SK-N-SH (cell line): ENCODE measurements around the gene ASIC3. TPM values are rescaled to one million over a fixed set of nuclear protein-coding genes. Genes with fewer than 3 reads are reported as not detected.

ENCODE experiments used
- CTCF ChIA-PET: fragments of 300-600, 350-600 bp; formaldehyde crosslinking; extraction: SDS; loops from one replicate; lab custom pipeline; 2021; lab: Yijun Ruan, JAX
- POLR2A ChIA-PET: fragments of 350-600 bp; sonication (Branson Sonifier 250); formaldehyde crosslinking; extraction: SDS; loops from one replicate; lab custom pipeline; 2020; ENCODE audit warnings: antibody characterized with exemption, inconsistent platforms; lab: Yijun Ruan, JAX
- DNase-seq: peaks from one replicate; pipeline ENCODE4 v3.0.0; 2012
- H2AFZ ChIP-seq: fragments of 200-600 bp; sonication (generic); 2 replicates; pipeline ENCODE4 v1.8.1; 2016; ENCODE audit warnings: antibody characterized with exemption, mild to moderate bottlenecking, low read depth
- H3F3A ChIP-seq: fragments of 200-600 bp; sonication (generic); replicated peaks from 2 replicates; pipeline ENCODE3; 2016; ENCODE audit warnings: antibody characterized with exemption, mild to moderate bottlenecking; ENCODE audit not compliant: insufficient read depth
- H3K27ac ChIP-seq, 2 experiments: fragments of 200-500 bp in 1 of 2; fragments of 200-600 bp in 1 of 2; sonication (Bioruptor generic) in 1 of 2; sonication (generic), shearing (Covaris generic) in 1 of 2; 2 replicates each; pipeline versions ENCODE4 v1.5.1 to v1.6.1; 2014 to 2016; ENCODE audit warnings: low read depth in 2 of 2, inconsistent platforms in 1 of 2, low read length in 1 of 2, mild to moderate bottlenecking in 1 of 2, mixed read lengths in 1 of 2
- H3K27me3 ChIP-seq: fragments of 200-600 bp; sonication (generic), shearing (Covaris generic); 2 replicates; pipeline ENCODE4 v1.6.1; 2016; ENCODE audit warnings: mixed run types; ENCODE audit not compliant: insufficient read depth
- H3K36me3 ChIP-seq, 2 experiments: fragments of 200-500 bp in 1 of 2; fragments of 200-600 bp in 1 of 2; sonication (Bioruptor generic) in 1 of 2; sonication (generic) in 1 of 2; replicated peaks in 1 of 2; 2 replicates each; pipeline versions ENCODE3 to v1.5.1; 2014 to 2016; ENCODE audit warnings: low read length in 1 of 2, mild to moderate bottlenecking in 1 of 2; ENCODE audit not compliant: insufficient read depth in 2 of 2, control insufficient read depth in 1 of 2
- H3K4me1 ChIP-seq, 2 experiments: fragments of 200-500 bp in 1 of 2; fragments of 200-600 bp in 1 of 2; sonication (Bioruptor generic) in 1 of 2; sonication (generic), shearing (Covaris generic) in 1 of 2; 2 replicates each; pipeline versions ENCODE4 v1.5.1 to v1.6.1; 2014 to 2016; ENCODE audit warnings: low read depth in 1 of 2, low read length in 1 of 2, mixed run types in 1 of 2; ENCODE audit not compliant: insufficient read depth in 2 of 2, control insufficient read depth in 1 of 2
- H3K4me2 ChIP-seq: fragments of 200-600 bp; sonication (generic), shearing (Covaris generic); 2 replicates; pipeline ENCODE4 v1.6.1; 2017; ENCODE audit warnings: mixed run types
- H3K4me3 ChIP-seq, 2 experiments: fragments of 200-500 bp in 1 of 2; fragments of 200-600 bp in 1 of 2; sonication (Bioruptor generic) in 1 of 2; sonication (generic), shearing (Covaris generic) in 1 of 2; 2 replicates each; pipeline versions ENCODE4 v1.5.1 to v1.8.1; 2014 to 2016; ENCODE audit warnings: low read depth in 2 of 2, inconsistent platforms in 1 of 2, low read length in 1 of 2, mild to moderate bottlenecking in 1 of 2, mixed read lengths in 1 of 2, moderate library complexity in 1 of 2
- H3K79me2 ChIP-seq: fragments of 200-600 bp; sonication (generic); 2 replicates; pipeline ENCODE4 v1.8.1; 2017; ENCODE audit warnings: mild to moderate bottlenecking; ENCODE audit not compliant: insufficient read depth
- H3K9ac ChIP-seq: fragments of 200-600 bp; sonication (generic); 2 replicates; pipeline ENCODE4 v1.6.1; 2017; ENCODE audit warnings: mixed run types
- H3K9me2 ChIP-seq: fragments of 200-600 bp; sonication (generic); 2 replicates; pipeline ENCODE4 v1.6.1; 2017; ENCODE audit warnings: mixed run types
- H3K9me3 ChIP-seq: fragments of 200-600 bp; sonication (generic); 2 replicates; pipeline ENCODE4 v1.6.1; 2017; ENCODE audit warnings: mixed run types, mild to moderate bottlenecking, moderate library complexity
- H4K20me1 ChIP-seq: fragments of 200-600 bp; sonication (generic); 2 replicates; pipeline ENCODE4 v1.6.1; 2017; ENCODE audit warnings: mild to moderate bottlenecking, mixed run types; ENCODE audit not compliant: insufficient read depth
- CHD2 ChIP-seq: fragments of 150-350 bp; IDR thresholded peaks from 2 replicates; pipeline ENCODE4 v1.6.1; 2018; ENCODE audit warnings: low read length; ENCODE audit not compliant: partially characterized antibody
- EZH2phosphoT487 ChIP-seq: fragments of 200-600 bp; sonication (generic); IDR thresholded peaks from 2 replicates; pipeline ENCODE4 v1.6.1; 2017; ENCODE audit warnings: low read depth, mixed run types, mild to moderate bottlenecking, antibody characterized with exemption, moderate library complexity, borderline replicate concordance
- FOSL2 ChIP-seq: IDR thresholded peaks from 2 replicates; pipeline ENCODE4 v1.4.0; 2012; ENCODE audit warnings: low read depth, mild to moderate bottlenecking, moderate library complexity, borderline replicate concordance
- GABPA ChIP-seq: IDR thresholded peaks from 2 replicates; pipeline ENCODE4 v1.4.0; 2012; ENCODE audit warnings: low read depth, mild to moderate bottlenecking
- GATA2 ChIP-seq: sonication (generic); formaldehyde crosslinking; IDR thresholded peaks from 2 replicates; pipeline ENCODE4 v1.5.0; 2020; ENCODE audit warnings: mild to moderate bottlenecking, missing genetic modification reagents
- RXRA ChIP-seq: IDR thresholded peaks from 2 replicates; pipeline ENCODE4 v1.4.0; 2012; ENCODE audit warnings: low read depth, mild to moderate bottlenecking, borderline replicate concordance
- TAF1 ChIP-seq: IDR thresholded peaks from 2 replicates; pipeline ENCODE4 v1.6.1; 2012; ENCODE audit warnings: low read depth, mild to moderate bottlenecking, low read length, moderate library complexity, borderline replicate concordance
- YY1 ChIP-seq: IDR thresholded peaks from 2 replicates; pipeline ENCODE4 v1.4.0; 2012; ENCODE audit warnings: low read depth, mild to moderate bottlenecking
- WGBS: methylation state at CpG from one replicate; pipeline ENCODE4 v1.1.6; 2017; ENCODE audit warnings: low lambda C conversion rate; 5-methylcytosine and 5-hydroxymethylcytosine counted together
- polyA plus RNA-seq, 3 experiments: library from polyadenylated mRNA; depleted of rRNA; stranded (reverse); fragments of >200 nt; gene quantifications; 2 replicates each; pipeline ENCODE4 v1.2.3, GENCODE V29; 2012
- TF ChIP-seq, protein P1 (sequence below): IDR thresholded peaks from 2 replicates; pipeline ENCODE4 v1.6.1; 2012; ENCODE audit warnings: mild to moderate bottlenecking, low read depth, low read length, moderate library complexity
- TF ChIP-seq, protein P2 (sequence below): IDR thresholded peaks from 2 replicates; pipeline ENCODE4 v1.4.0; 2012; ENCODE audit warnings: low read depth, borderline replicate concordance
- TF ChIP-seq, protein P3 (sequence below): IDR thresholded peaks from 2 replicates; pipeline ENCODE4; 2012

ASIC3 gene
- polyA plus RNA-seq, 1 of the 3 experiments (the other 2 are of a cell fraction): 4.5 TPM

DNA sequence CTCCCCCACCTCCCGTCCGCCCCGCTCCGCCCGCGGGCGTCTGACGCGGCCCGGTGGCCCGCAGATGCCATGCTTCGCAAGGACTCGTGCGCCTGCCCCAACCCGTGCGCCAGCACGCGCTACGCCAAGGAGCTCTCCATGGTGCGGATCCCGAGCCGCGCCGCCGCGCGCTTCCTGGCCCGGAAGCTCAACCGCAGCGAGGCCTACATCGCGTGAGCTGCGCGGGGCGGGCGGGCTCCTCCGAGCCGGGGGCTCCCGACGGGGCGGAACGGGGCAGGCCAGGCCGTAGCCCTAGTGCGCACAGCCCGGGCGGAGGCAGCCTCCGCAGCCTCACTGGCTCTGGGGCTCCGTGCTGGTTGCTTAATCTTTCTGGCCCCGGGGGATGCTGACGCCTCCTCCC, 2.8 kb downstream of the ASIC3 start:
- no peak for DNase-seq
- Histone ChIP-seq H2AFZ (no peak overlapping the region), H3K27ac (no peak overlapping the region), H3K4me1 (peaks cover 13 to 34% of the 10 kb centered on the region in 2 experiments)
- ChIA-PET POLR2A (no interaction called here), CTCF (interaction anchor here (1.1 kb wide), 1 partner anchor 34 kb away, joined by 3 read pairs; no protein-coding TSS in a partner anchor)
- no peak for TF ChIP-seq CHD2
- TF ChIP-seq TAF1: no peak
- TF ChIP-seq, protein P1, sequence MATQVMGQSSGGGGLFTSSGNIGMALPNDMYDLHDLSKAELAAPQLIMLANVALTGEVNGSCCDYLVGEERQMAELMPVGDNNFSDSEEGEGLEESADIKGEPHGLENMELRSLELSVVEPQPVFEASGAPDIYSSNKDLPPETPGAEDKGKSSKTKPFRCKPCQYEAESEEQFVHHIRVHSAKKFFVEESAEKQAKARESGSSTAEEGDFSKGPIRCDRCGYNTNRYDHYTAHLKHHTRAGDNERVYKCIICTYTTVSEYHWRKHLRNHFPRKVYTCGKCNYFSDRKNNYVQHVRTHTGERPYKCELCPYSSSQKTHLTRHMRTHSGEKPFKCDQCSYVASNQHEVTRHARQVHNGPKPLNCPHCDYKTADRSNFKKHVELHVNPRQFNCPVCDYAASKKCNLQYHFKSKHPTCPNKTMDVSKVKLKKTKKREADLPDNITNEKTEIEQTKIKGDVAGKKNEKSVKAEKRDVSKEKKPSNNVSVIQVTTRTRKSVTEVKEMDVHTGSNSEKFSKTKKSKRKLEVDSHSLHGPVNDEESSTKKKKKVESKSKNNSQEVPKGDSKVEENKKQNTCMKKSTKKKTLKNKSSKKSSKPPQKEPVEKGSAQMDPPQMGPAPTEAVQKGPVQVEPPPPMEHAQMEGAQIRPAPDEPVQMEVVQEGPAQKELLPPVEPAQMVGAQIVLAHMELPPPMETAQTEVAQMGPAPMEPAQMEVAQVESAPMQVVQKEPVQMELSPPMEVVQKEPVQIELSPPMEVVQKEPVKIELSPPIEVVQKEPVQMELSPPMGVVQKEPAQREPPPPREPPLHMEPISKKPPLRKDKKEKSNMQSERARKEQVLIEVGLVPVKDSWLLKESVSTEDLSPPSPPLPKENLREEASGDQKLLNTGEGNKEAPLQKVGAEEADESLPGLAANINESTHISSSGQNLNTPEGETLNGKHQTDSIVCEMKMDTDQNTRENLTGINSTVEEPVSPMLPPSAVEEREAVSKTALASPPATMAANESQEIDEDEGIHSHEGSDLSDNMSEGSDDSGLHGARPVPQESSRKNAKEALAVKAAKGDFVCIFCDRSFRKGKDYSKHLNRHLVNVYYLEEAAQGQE: peak; percentile 65; the same call in 1 of the 2 replicates
- TF ChIP-seq, all 33 proteins: peak for 1
- Histone ChIP-seq H3K9me3 (no peaks in the 10 kb centered on the region), H3K79me2 (peaks cover 6% of the 10 kb centered on the region; the same call in 1 of the 2 replicates), H3K9me2 (no peaks in the 10 kb centered on the region), H3K4me3 (no peak overlapping the region), H3K36me3 (peaks cover 3 to 40% of the 10 kb centered on the region in 2 experiments), H3K4me2 (no peak overlapping the region), H3F3A (peaks cover 17% of the 10 kb centered on the region), H4K20me1 (no peaks in the 10 kb centered on the region), H3K9ac (no peak overlapping the region), H3K27me3 (no peaks in the 10 kb centered on the region)
- 81% methylated on average over 7 of the region's 50 CpGs for WGBS

DNA sequence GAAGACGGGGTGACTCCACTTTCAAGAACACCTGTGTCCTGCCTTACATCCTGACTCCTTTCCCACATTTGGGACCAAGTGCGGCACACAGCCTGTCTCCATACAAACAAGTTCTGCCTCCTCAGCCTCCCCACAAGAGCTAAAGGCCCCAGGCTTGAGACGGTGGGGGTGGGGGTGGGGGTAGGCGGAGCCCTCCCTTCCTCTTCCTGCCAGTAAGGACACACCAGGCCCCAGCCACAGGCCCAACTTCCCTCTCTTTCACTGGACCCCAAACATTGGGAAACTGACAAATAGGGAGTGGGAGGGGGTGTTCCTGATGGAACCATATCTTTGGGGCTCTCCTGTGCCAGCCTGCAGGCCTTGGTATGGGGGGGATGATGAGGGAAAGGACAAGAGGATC, 4.8 kb downstream of the ASIC3 start:
- Histone ChIP-seq H3K9me3 (no peaks in the 10 kb centered on the region), H3K9me2 (no peaks in the 10 kb centered on the region), H3K27ac (no peak overlapping the region), H3K79me2 (peaks cover 19% of the 10 kb centered on the region), H3K27me3 (no peaks in the 10 kb centered on the region), H4K20me1 (no peaks in the 10 kb centered on the region), H3K4me2 (no peak overlapping the region), H3K9ac (no peak overlapping the region), H3F3A (peaks cover 3% of the 10 kb centered on the region), H3K4me3 (no peak overlapping the region), H2AFZ (no peak overlapping the region), H3K36me3 (peaks cover 3 to 40% of the 10 kb centered on the region in 2 experiments), H3K4me1 (peaks cover 4 to 25% of the 10 kb centered on the region in 2 experiments; a peak in 2 of 4 replicates)
- ChIA-PET CTCF (interaction anchor here (0.7 to 1.3 kb wide), 2 partner anchors 32 to 740 kb away, joined by 3 to 4 read pairs; no protein-coding TSS in a partner anchor), POLR2A (no interaction called here)
- WGBS: 88% methylated on average over 4 of the region's 4 CpGs
- TF ChIP-seq, protein P2, sequence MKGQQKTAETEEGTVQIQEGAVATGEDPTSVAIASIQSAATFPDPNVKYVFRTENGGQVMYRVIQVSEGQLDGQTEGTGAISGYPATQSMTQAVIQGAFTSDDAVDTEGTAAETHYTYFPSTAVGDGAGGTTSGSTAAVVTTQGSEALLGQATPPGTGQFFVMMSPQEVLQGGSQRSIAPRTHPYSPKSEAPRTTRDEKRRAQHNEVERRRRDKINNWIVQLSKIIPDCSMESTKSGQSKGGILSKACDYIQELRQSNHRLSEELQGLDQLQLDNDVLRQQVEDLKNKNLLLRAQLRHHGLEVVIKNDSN: no peak
- TF ChIP-seq RXRA (no peak), EZH2phosphoT487 (no peak), GATA2 (CRISPR knock-in tag) (no peak), YY1 (no peak), TAF1 (no peak), GABPA (no peak), FOSL2 (no peak)
- TF ChIP-seq, protein P3, sequence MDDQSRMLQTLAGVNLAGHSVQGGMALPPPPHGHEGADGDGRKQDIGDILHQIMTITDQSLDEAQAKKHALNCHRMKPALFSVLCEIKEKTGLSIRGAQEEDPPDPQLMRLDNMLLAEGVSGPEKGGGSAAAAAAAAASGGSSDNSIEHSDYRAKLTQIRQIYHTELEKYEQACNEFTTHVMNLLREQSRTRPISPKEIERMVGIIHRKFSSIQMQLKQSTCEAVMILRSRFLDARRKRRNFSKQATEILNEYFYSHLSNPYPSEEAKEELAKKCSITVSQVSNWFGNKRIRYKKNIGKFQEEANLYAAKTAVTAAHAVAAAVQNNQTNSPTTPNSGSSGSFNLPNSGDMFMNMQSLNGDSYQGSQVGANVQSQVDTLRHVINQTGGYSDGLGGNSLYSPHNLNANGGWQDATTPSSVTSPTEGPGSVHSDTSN: no peak
- no peak for DNase-seq
